Esophagus squamous epithelium (tissue), 5 donors: ENCODE data around the gene GTF2H3. TPM values are rescaled to one million over a fixed set of nuclear protein-coding genes. Genes with fewer than 3 reads are reported as not detected.
A peak's percentile ranks its signal among the peaks of the same experiment; 100 is the strongest.

Source experiments
- DNase-seq: peaks from one replicate; lab custom pipeline; 2025; lab: John Stamatoyannopoulos, UW
- H3K27ac ChIP-seq, 4 donors: fragments of 200-600 bp; sonication (generic); one replicate each; pipeline ENCODE4 v1.5.1; 2016 to 2019; ENCODE audit warnings: mild to moderate bottlenecking in 1 of 4
- H3K27me3 ChIP-seq, 4 donors: fragments of 200-600 bp; sonication (generic); 1 replicate in 3 of 4; 2 replicates in 1 of 4; pipeline versions ENCODE4 v1.5.1 to v1.6.0; 2017 to 2021; ENCODE audit warnings: antibody characterized with exemption in 1 of 4
- H3K36me3 ChIP-seq, 3 donors: fragments of 200-600 bp; sonication (generic); one replicate each; pipeline ENCODE4 v1.5.1; 2016 to 2019
- H3K4me1 ChIP-seq, 3 donors: fragments of 200-600 bp; sonication (generic); one replicate each; pipeline ENCODE4 v1.5.1; 2017 to 2019
- H3K4me3 ChIP-seq, 4 donors: fragments of 200-600 bp; sonication (generic); 1 replicate in 3 of 4; 2 replicates in 1 of 4; pipeline ENCODE4 v1.5.1; 2016 to 2019; ENCODE audit warnings: mild to moderate bottlenecking in 2 of 4, moderate library complexity in 1 of 4
- H3K9me3 ChIP-seq, 3 donors: fragments of 200-600 bp; sonication (generic); one replicate each; pipeline ENCODE4 v1.5.1; 2016 to 2019
- CTCF ChIP-seq, 6 experiments: fragments of 450-650 bp in 4 of 6; fragments of 200-600 bp in 2 of 6; sonication (generic) in 2 of 6; IDR thresholded peaks; one replicate each; pipeline ENCODE4 v1.5.1; 2016 to 2019; ENCODE audit warnings: antibody characterized with exemption in 6 of 6, mild to moderate bottlenecking in 4 of 6, moderate library complexity in 4 of 6
- POLR2A ChIP-seq, 4 donors: fragments of 450-650 bp; IDR thresholded peaks; one replicate each; pipeline ENCODE4 v1.6.1; 2017; ENCODE audit warnings: antibody characterized with exemption in 4 of 4, mild to moderate bottlenecking in 4 of 4, moderate library complexity in 3 of 4
- WGBS, 2 donors: methylation state at CpG; one replicate each; pipeline ENCODE4 v1.1.5; 2018; 5-methylcytosine and 5-hydroxymethylcytosine counted together
- intact Hi-C: fragments of 100-400 bp; cut with DNase I; formaldehyde crosslinking; loops from one replicate; pipeline ENCODE4 v1.15.0; 2022
- total RNA-seq, 4 donors: library from RNA; depleted of rRNA; stranded (reverse); fragments of >200 nt; gene quantifications; one replicate each; pipeline ENCODE4 v1.1.0, GENCODE V29; 2016
- donor health status: DM: yes; HTN: yes; CAD: no.

Gene GTF2H3
- total RNA-seq, 4 donors from 2014 or later = 20.6 to 50.2 (median 26.1) TPM

GRCh38 chr12:123654129-123654701 lies 20.6 kb downstream of the GTF2H3 start:
- 94 to 95% methylated on average over 3 to 4 of the region's 4 CpGs for WGBS, 2 donors
- H3K4me3 ChIP-seq = no peak overlapping the region
- TF ChIP-seq CTCF (IDR thresholded peaks at IDR 0.05) (no peak), POLR2A (IDR thresholded peaks at IDR 0.05) (no peak)
- intact Hi-C loops = no loop called here
- DNase-seq = no peak
- no peaks in the 10 kb centered on the region for H3K4me1 ChIP-seq
- no peak overlapping the region for H3K27ac ChIP-seq
- no peaks in the 10 kb centered on the region for H3K27me3 ChIP-seq
- peaks cover 0 to 94% (median 17%) of the 10 kb centered on the region in 3 donors for H3K36me3 ChIP-seq
- no peaks in the 10 kb centered on the region for H3K9me3 ChIP-seq

GRCh38 chr12:123655420-123655819 lies 21.8 kb downstream of the GTF2H3 start:
- TF ChIP-seq CTCF (IDR thresholded peaks at IDR 0.05) = no peak
- no peak for TF ChIP-seq POLR2A (IDR thresholded peaks at IDR 0.05)
- H3K4me3 ChIP-seq = no peak overlapping the region
- H3K27ac ChIP-seq = no peak overlapping the region
- DNase-seq = no peak
- no peaks in the 10 kb centered on the region for H3K27me3 ChIP-seq
- WGBS, 2 donors = 73 to 85% methylated on average over 5 of the region's 5 CpGs
- peaks cover 0 to 6% (median 0%) of the 10 kb centered on the region in 3 donors for H3K4me1 ChIP-seq
- intact Hi-C loops = no loop called here
- peaks cover 0 to 89% (median 15%) of the 10 kb centered on the region in 3 donors for H3K36me3 ChIP-seq
- no peaks in the 10 kb centered on the region for H3K9me3 ChIP-seq

- Histone ChIP-seq H3K27ac (no peak overlapping the region), H3K4me1 (peaks cover 0 to 14% (median 5%) of the 10 kb centered on the region in 3 donors), H3K9me3 (no peaks in the 10 kb centered on the region), H3K27me3 (no peaks in the 10 kb centered on the region), H3K4me3 (no peak overlapping the region), H3K36me3 (peaks cover 0 to 80% (median 12%) of the 10 kb centered on the region in 3 donors)
- no peak for DNase-seq
- intact Hi-C loops = no loop called here
- TF ChIP-seq POLR2A (IDR thresholded peaks at IDR 0.05) = no peak
- WGBS, 2 donors = 80 to 86% methylated on average over 4 of the region's 4 CpGs
Observed at GRCh38 chr12:123656392-123656791, 22.8 kb downstream of the GTF2H3 start.

- intact Hi-C loops = no loop called here
- H3K27ac ChIP-seq = no peak overlapping the region
- H3K4me3 ChIP-seq = no peak overlapping the region
- peaks cover 0 to 19% (median 5%) of the 10 kb centered on the region in 3 donors for H3K4me1 ChIP-seq
- H3K27me3 ChIP-seq = no peaks in the 10 kb centered on the region
- WGBS, 2 donors = 92 to 95% methylated on average over 9 of the region's 9 CpGs
- TF ChIP-seq POLR2A (IDR thresholded peaks at IDR 0.05) (no peak), CTCF (IDR thresholded peaks at IDR 0.05) (no peak)
- no peaks in the 10 kb centered on the region for H3K9me3 ChIP-seq
- peaks cover 0 to 71% (median 8%) of the 10 kb centered on the region in 3 donors for H3K36me3 ChIP-seq
- no peak for DNase-seq
Observed at GRCh38 chr12:123657211-123657610, 23.6 kb downstream of the GTF2H3 start.

- Histone ChIP-seq H3K27ac (peak overlapping the region in 3 of 4 donors; percentile 16 to 54 (median 34)), H3K36me3 (peaks cover 0 to 61% (median 8%) of the 10 kb centered on the region in 3 donors), H3K9me3 (no peaks in the 10 kb centered on the region), H3K4me1 (peaks cover 0 to 19% (median 5%) of the 10 kb centered on the region in 3 donors), H3K27me3 (no peaks in the 10 kb centered on the region), H3K4me3 (no peak overlapping the region)
- 45 to 47% methylated on average over 5 of the region's 5 CpGs for WGBS, 2 donors
- TF ChIP-seq POLR2A (IDR thresholded peaks at IDR 0.05) = no peak
- no peak for TF ChIP-seq CTCF (IDR thresholded peaks at IDR 0.05)
- DNase-seq = no peak
- intact Hi-C loops = no loop called here
Observed at GRCh38 chr12:123659996-123660727, 26.5 kb downstream of the GTF2H3 start.
